Renal pelvis (tissue), 4 donors: ENCODE results near the gene ALLC. TPM values are rescaled to one million over a fixed set of nuclear protein-coding genes. Genes with fewer than 3 reads are reported as not detected.
"Not testable (repeated sequence)": the region's sequence is repeated elsewhere in the genome, so short reads cannot be mapped to it uniquely, and the experiment has no call there.

Source experiments
- DNase-seq: peaks from one replicate; pipeline ENCODE4 v3.0.0-alpha.2; 2013
- polyA plus RNA-seq, 3 donors: library from polyadenylated mRNA; unstranded; fragments of 120-200 nt; gene quantifications; one replicate each; pipeline ENCODE4 v1.2.1, GENCODE V29; 2013; ENCODE audit not compliant: insufficient read length in 3 of 3

The ALLC gene
- polyA plus RNA-seq, 3 donors = not detected

GRCh38 chr2:3626118-3626811, 31.7 kb upstream of the ALLC start:
- DNase-seq = peak; percentile 55

GRCh38 chr2:3626812-3627499, 31.0 kb upstream of the ALLC start:
- DNase-seq = no peak

- DNase-seq = no peak
Observed at GRCh38 chr2:3627500-3628100, 30.4 kb upstream of the ALLC start.

GRCh38 chr2:3628241-3628679, 29.7 kb upstream of the ALLC start:
- DNase-seq = no peak

GRCh38 chr2:3628800-3629199, 29.2 kb upstream of the ALLC start:
- no peak for DNase-seq

GRCh38 chr2:3630631-3631030, 27.4 kb upstream of the ALLC start:
- DNase-seq = no peak

- no peak for DNase-seq
Observed at GRCh38 chr2:3631161-3631850, 26.7 kb upstream of the ALLC start.

GRCh38 chr2:3631851-3632659, 25.9 kb upstream of the ALLC start:
- no peak for DNase-seq

GRCh38 chr2:3633089-3633981, 24.7 kb upstream of the ALLC start:
- no peak for DNase-seq

- no peak for DNase-seq
Observed at GRCh38 chr2:3633982-3634595, 23.9 kb upstream of the ALLC start.

- no peak for DNase-seq
Observed at GRCh38 chr2:3634596-3635121, 23.3 kb upstream of the ALLC start.

GRCh38 chr2:3635171-3635974, 22.6 kb upstream of the ALLC start:
- DNase-seq = no peak

- DNase-seq = not testable (repeated sequence)
Observed at GRCh38 chr2:3635975-3636327, 22.0 kb upstream of the ALLC start.

GRCh38 chr2:3636586-3637310, 21.3 kb upstream of the ALLC start:
- no peak for DNase-seq

GRCh38 chr2:3637311-3637675, 20.7 kb upstream of the ALLC start:
- DNase-seq = no peak

GRCh38 chr2:3637692-3638455, 20.1 kb upstream of the ALLC start:
- no peak for DNase-seq

- DNase-seq = no peak
Observed at GRCh38 chr2:3638456-3638810, 19.6 kb upstream of the ALLC start.
